Midbrain (tissue), 1 donor: ENCODE measurements around the gene ATP5F1E.
A peak's percentile ranks its signal among the peaks of the same experiment; 100 is the strongest.
"Not testable (repeated sequence)": the region's sequence is repeated elsewhere in the genome, so short reads cannot be mapped to it uniquely, and the experiment has no call there.

Experiments
- DNase-seq: peaks from one replicate; lab custom pipeline; 2025; lab: John Stamatoyannopoulos, UW

Gene ATP5F1E

DNA sequence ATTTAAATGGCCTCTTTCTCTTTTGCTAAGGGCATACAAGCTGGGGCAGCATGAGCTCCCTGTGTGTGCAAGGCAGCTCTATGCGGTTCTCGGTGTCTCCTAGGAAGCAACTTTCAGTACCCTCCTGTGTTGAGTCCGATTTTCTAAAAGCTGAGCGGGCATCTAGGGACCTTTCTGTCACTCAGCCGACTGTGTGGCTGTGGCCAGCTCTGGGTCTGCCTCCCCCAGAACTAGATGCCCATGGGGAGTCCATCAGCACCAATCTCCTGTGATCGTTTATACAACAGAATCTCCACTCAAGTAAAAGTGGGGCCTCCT lies 43.6 kb downstream of the ATP5F1E start:
- no peak for DNase-seq

GRCh38 chr20:58987790-58988564 lies 44.2 kb downstream of the ATP5F1E start:
- no peak for DNase-seq

GRCh38 chr20:58986968-58987517 lies 45.1 kb downstream of the ATP5F1E start:
- no peak for DNase-seq

DNA sequence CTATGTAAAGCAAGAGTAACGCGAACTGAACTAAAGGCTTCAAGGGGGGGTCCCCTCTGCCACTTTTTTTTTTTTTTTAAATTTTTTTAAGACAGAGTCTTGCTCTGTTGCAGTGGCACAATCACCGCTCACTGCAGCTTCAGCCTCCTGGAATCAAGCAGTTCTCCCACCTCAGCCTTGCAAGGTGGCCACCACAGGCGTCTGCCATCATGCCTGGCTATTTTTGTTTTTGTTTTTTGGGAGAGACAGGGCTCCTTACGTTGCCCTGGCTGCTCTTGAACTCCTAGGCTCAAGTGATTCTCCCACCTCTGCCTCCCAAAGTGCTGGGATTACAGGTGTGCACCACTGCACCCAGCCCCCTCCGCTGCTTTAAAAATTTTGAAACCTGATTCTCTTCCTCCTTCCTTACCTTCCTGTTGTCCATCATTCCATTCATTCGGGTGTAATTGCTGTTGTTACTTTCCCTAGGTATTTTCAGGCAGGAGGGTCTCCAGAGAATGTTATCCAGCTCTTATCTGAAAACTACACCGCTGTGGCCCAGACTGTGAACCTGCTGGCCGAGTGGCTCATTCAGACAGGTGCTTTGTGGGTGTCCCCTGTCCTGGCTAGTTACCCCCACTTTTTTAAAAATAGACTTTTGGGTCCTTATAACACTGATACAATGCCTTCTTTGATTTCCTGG lies 45.7 kb downstream of the ATP5F1E start:
- no peak for DNase-seq

- DNase-seq: no peak
These were observed 46.5 kb downstream of the ATP5F1E start for GRCh38 chr20:58985656-58986055.

DNA sequence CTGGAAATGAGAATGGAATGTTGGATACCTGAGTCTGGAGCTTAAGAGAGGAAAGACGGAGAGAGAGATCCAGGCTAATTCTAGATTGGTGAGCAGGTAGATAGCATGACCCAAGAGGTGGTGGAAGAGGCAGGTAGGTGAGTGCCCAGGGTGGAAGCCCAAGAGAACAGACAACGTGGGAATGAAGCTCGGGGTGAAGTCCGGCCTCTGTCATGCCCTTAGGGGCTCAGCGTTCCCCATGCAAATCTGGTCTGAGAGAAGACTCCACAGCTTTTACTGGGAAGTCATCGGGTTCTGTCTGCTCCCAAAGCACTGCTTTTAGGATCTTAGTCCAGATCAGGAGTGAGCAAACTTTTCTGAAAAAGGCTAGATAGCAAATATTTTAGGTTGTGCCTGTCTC lies 47.4 kb downstream of the ATP5F1E start:
- DNase-seq: no peak

DNA sequence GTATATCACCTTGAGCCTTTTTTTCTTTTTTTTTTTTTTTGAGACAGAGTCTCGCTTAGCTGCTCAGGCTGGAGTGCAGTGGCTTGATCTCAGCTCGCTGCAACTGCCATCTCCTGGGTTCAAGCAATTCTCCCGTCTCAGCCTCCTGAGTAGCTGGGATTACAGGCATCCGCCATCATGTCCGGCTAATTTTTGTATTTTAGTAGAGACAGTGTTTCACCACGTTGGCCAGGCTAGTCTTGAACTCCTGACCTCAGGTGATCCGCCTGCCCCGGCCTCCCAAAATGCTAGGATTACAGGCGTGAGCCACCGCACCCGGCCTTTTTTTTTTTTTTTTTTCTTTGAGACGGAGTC lies 49.0 kb downstream of the ATP5F1E start:
- not testable (repeated sequence) for DNase-seq

DNA sequence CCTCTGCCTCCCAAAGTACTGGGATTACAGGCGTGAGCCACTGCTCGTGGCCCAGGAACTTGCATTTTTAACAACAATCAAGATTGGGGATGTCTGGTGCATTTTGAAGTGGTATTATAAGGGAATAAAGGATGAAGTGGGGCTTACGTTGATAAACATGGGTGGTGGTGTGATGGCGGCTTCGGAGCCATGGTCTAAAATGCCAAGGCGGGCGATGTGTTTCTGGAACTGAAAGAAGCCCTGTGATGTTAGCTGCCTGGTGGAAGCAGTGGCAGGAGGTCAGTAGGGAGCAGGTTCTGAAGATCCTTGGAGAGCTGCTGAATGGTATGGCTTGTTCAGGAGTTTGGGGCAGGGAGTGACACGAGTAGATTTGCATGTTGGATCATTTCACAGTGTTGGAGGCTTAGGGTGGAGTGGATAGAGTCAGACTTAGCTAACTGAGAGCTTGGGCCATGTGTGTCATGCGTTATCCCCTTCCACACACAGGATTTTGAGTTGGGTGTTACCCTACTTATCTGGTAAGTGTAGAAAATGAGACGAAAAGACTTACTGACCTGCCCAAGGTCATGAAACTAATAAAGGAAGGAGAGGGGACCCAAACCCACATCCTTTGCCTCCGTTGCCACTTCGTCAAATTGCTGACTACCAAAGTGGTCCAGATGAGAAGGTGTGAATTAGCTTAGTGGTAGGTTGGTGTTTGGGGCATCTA lies 49.6 kb downstream of the ATP5F1E start:
- DNase-seq: no peak

GRCh38 chr20:58981628-58982364 lies 50.3 kb downstream of the ATP5F1E start:
- no peak for DNase-seq

GRCh38 chr20:58980711-58981627 lies 51.2 kb downstream of the ATP5F1E start, which contains the start of gene NELFCD:
NELFCD (plus strand) TSS chr20:58981256; CDS start chr20:58981310, 54 bp downstream.
- DNase-seq: peak; percentile 74

DNA sequence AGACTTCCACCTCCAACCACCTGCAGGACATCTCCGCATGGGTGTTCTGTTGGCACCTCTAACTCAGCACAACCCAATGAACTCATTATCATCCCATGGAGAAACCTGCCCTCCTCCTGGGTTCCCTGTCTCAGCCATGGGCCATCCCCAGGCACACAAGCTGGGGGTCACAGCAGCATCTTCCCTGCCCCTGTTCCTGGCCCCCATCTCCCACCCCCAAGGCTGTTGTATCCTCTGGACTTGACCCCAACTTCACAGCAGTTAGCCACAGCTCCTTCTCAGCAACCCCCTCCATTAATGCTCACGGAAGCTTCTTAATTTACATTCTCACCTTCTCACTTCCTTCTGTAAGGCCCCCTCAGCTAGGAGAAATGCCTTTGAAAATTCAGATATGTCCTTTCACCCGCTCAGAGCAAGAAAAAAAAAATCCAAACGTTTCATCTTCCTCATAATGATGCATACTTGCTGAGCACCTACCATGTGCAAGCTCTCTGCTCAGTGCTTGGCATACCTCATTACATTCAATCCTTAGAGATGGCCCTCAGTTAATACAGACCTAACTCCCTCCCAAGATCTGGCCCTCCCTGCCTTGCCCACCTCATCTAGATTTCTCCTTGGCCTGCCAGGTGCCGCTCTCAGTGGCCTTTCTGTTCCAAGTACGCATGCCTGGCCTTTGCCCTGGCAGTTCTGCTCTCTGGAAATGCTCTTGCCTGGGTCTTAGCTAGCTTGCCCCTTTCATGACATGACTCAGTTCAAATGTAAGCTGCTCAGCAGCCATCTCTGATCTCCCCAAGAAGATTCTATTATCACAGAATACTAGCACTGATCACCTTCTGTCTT lies 53.6 kb downstream of the ATP5F1E start:
- no peak for DNase-seq

- DNase-seq: no peak
These were observed 55.9 kb downstream of the ATP5F1E start for GRCh38 chr20:58976061-58976730.
